ENCODE results near the gene PYROXD2.

The PYROXD2 gene

DNA sequence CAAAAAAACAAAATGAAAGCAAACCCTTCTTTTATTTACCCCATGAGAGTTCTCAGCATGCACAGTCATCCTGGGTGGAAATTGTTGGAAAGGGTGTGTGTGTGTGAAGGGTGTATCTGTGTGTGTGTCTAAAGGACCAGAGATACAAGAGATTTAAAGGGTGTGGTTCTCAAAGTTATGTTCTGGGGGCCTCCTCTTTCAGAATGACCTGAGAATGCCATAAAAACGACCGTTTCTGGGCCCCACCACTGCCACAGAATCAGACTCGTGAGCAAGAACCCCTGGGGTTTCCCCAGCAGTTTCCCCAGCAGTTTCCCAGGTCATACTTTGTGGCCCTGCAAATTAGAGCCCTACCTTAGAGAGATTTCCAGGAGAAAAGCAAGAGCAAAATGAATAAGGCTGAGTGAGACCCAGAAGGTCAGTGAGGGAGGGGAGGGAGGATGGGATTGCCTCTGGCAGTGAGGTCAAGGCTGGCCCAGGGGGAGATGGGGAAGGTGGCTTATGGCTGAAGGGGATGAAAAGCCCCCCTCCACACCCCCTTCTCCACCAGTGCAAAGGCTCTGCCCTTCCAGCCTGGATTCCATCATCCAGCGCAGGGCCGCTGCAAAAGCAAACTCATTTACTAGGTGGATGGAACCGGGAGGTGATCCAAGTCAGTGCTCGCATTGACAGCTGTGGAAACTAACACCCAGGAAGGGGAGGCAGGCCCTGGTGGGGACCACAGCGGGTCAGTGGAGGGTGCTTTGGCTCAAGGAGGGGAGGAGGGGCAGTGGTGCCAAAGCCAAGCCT is 10.2 kb downstream of the PYROXD2 start:
- H3K4me3 ChIP-seq (ENCODE audit: insufficient read depth, low read depth, low read length): no peak overlapping the region
- 81 to 82% methylated on average over 8 of the region's 8 CpGs for WGBS, 2 experiments

GRCh38 chr10:98403812-98404504 is 11.0 kb downstream of the PYROXD2 start:
- Histone ChIP-seq H3K4me3 (ENCODE audit: insufficient read depth, low read depth, low read length) (no peak overlapping the region), H3K36me3 (ENCODE audit: control insufficient read depth, insufficient read depth, low read length) (no peaks in the 10 kb centered on the region), H3K27ac (ENCODE audit: insufficient read depth, low read depth, low read length, poor library complexity, severe bottlenecking) (no peak overlapping the region), H3K9me3 (ENCODE audit: control insufficient read depth, low read length) (no peaks in the 10 kb centered on the region), H3K4me1 (ENCODE audit: control insufficient read depth, insufficient read depth, low read length) (no peaks in the 10 kb centered on the region), H3K27me3 (ENCODE audit: control insufficient read depth, insufficient read depth, low read length, poor library complexity, severe bottlenecking) (no peaks in the 10 kb centered on the region)
- 87% methylated on average over 6 to 7 of the region's 7 CpGs for WGBS, 2 experiments

More for the DNA sequence above, 10.2 kb downstream of the PYROXD2 start:
- H3K9me3 ChIP-seq (ENCODE audit: control insufficient read depth, low read length): no peaks in the 10 kb centered on the region
- H3K27me3 ChIP-seq (ENCODE audit: control insufficient read depth, insufficient read depth, low read length, poor library complexity, severe bottlenecking): no peaks in the 10 kb centered on the region
- H3K36me3 ChIP-seq (ENCODE audit: control insufficient read depth, insufficient read depth, low read length): no peaks in the 10 kb centered on the region
- H3K4me1 ChIP-seq (ENCODE audit: control insufficient read depth, insufficient read depth, low read length): no peaks in the 10 kb centered on the region
- H3K27ac ChIP-seq (ENCODE audit: insufficient read depth, low read depth, low read length, poor library complexity, severe bottlenecking): no peak overlapping the region

- Histone ChIP-seq H3K27ac (ENCODE audit: insufficient read depth, low read depth, low read length, poor library complexity, severe bottlenecking) (no peak overlapping the region), H3K4me3 (ENCODE audit: insufficient read depth, low read depth, low read length) (no peak overlapping the region), H3K4me1 (ENCODE audit: control insufficient read depth, insufficient read depth, low read length) (no peaks in the 10 kb centered on the region), H3K9me3 (ENCODE audit: control insufficient read depth, low read length) (no peaks in the 10 kb centered on the region), H3K27me3 (ENCODE audit: control insufficient read depth, insufficient read depth, low read length, poor library complexity, severe bottlenecking) (no peaks in the 10 kb centered on the region), H3K36me3 (ENCODE audit: control insufficient read depth, insufficient read depth, low read length) (no peaks in the 10 kb centered on the region)
- 96 to 97% methylated on average over 23 of the region's 23 CpGs for WGBS, 2 experiments
These were observed 11.9 kb downstream of the PYROXD2 start for GRCh38 chr10:98402931-98403718.

GRCh38 chr10:98402478-98402877 is 12.5 kb downstream of the PYROXD2 start:
- Histone ChIP-seq H3K9me3 (ENCODE audit: control insufficient read depth, low read length) (no peaks in the 10 kb centered on the region), H3K36me3 (ENCODE audit: control insufficient read depth, insufficient read depth, low read length) (no peaks in the 10 kb centered on the region), H3K27me3 (ENCODE audit: control insufficient read depth, insufficient read depth, low read length, poor library complexity, severe bottlenecking) (no peaks in the 10 kb centered on the region), H3K4me3 (ENCODE audit: insufficient read depth, low read depth, low read length) (no peak overlapping the region), H3K4me1 (ENCODE audit: control insufficient read depth, insufficient read depth, low read length) (no peaks in the 10 kb centered on the region), H3K27ac (ENCODE audit: insufficient read depth, low read depth, low read length, poor library complexity, severe bottlenecking) (no peak overlapping the region)
- 91% methylated on average over 7 of the region's 7 CpGs for WGBS, 2 experiments

GRCh38 chr10:98400482-98400881 is 14.5 kb downstream of the PYROXD2 start:
- H3K9me3 ChIP-seq (ENCODE audit: control insufficient read depth, low read length): no peaks in the 10 kb centered on the region
- H3K36me3 ChIP-seq (ENCODE audit: control insufficient read depth, insufficient read depth, low read length): no peaks in the 10 kb centered on the region
- no peaks in the 10 kb centered on the region for H3K4me1 ChIP-seq (ENCODE audit: control insufficient read depth, insufficient read depth, low read length)
- H3K27me3 ChIP-seq (ENCODE audit: control insufficient read depth, insufficient read depth, low read length, poor library complexity, severe bottlenecking): no peaks in the 10 kb centered on the region
- 95% methylated on average over 2 of the region's 2 CpGs for WGBS, 2 experiments
- no peak overlapping the region for H3K27ac ChIP-seq (ENCODE audit: insufficient read depth, low read depth, low read length, poor library complexity, severe bottlenecking)
- no peak overlapping the region for H3K4me3 ChIP-seq (ENCODE audit: insufficient read depth, low read depth, low read length)

DNA sequence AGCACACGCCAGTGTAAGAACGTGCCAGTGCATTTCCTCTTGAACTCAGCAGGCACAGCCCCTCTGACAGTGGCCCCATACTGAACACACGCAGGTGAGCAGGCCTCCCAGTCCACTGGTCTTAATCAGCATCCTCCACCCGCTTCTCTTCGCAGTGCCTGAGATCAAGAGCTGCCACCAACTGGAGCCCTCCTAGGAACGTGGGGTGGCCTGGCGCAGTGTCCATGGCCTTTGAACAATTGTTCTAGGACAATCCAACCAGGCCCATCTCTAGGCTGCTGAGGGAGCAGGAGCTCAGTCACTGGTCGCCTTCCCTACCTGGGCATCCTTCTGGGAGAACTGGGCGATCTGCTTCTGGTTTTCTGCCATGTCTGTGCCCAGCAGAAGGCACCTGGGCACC is 15.2 kb downstream of the PYROXD2 start:
- no peaks in the 10 kb centered on the region for H3K36me3 ChIP-seq (ENCODE audit: control insufficient read depth, insufficient read depth, low read length)
- no peaks in the 10 kb centered on the region for H3K27me3 ChIP-seq (ENCODE audit: control insufficient read depth, insufficient read depth, low read length, poor library complexity, severe bottlenecking)
- no peaks in the 10 kb centered on the region for H3K4me1 ChIP-seq (ENCODE audit: control insufficient read depth, insufficient read depth, low read length)
- H3K4me3 ChIP-seq (ENCODE audit: insufficient read depth, low read depth, low read length): no peak overlapping the region
- no peaks in the 10 kb centered on the region for H3K9me3 ChIP-seq (ENCODE audit: control insufficient read depth, low read length)
- H3K27ac ChIP-seq (ENCODE audit: insufficient read depth, low read depth, low read length, poor library complexity, severe bottlenecking): no peak overlapping the region
- WGBS, 2 experiments: 93 to 95% methylated on average over 9 of the region's 9 CpGs

DNA sequence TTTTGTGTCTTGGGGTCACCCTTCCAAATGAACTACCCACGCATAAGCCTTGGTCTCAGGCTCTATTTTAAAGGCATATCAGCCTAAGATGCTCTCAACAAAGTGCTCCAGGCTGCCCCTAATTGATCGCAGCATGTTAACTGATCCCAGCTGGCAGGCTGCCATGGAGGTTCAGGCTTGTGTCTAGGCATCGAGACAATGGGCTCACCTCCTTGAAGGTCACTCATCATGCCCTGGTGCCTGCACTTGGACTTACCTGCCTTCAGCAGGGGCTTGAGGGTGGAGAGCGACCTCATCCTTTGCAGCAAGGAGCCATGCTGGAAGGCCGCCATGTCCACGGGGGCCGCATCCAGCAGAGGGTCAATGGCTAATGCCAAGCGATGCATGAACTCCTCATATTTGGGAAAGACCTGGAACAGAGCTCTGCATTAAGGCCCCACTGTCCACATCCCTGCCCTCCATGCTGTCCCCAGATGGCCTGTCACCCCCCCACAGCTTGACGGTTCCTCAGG is 17.8 kb downstream of the PYROXD2 start:
- 95 to 96% methylated on average over 9 of the region's 9 CpGs for WGBS, 2 experiments
- Histone ChIP-seq H3K4me1 (ENCODE audit: control insufficient read depth, insufficient read depth, low read length) (no peaks in the 10 kb centered on the region), H3K27me3 (ENCODE audit: control insufficient read depth, insufficient read depth, low read length, poor library complexity, severe bottlenecking) (no peaks in the 10 kb centered on the region), H3K9me3 (ENCODE audit: control insufficient read depth, low read length) (no peaks in the 10 kb centered on the region), H3K27ac (ENCODE audit: insufficient read depth, low read depth, low read length, poor library complexity, severe bottlenecking) (no peak overlapping the region), H3K36me3 (ENCODE audit: control insufficient read depth, insufficient read depth, low read length) (no peaks in the 10 kb centered on the region), H3K4me3 (ENCODE audit: insufficient read depth, low read depth, low read length) (no peak overlapping the region)

GRCh38 chr10:98396096-98397063 is 18.6 kb downstream of the PYROXD2 start:
- Histone ChIP-seq H3K4me1 (ENCODE audit: control insufficient read depth, insufficient read depth, low read length) (no peaks in the 10 kb centered on the region), H3K36me3 (ENCODE audit: control insufficient read depth, insufficient read depth, low read length) (no peaks in the 10 kb centered on the region), H3K4me3 (ENCODE audit: insufficient read depth, low read depth, low read length) (no peak overlapping the region), H3K27ac (ENCODE audit: insufficient read depth, low read depth, low read length, poor library complexity, severe bottlenecking) (no peak overlapping the region), H3K9me3 (ENCODE audit: control insufficient read depth, low read length) (no peaks in the 10 kb centered on the region), H3K27me3 (ENCODE audit: control insufficient read depth, insufficient read depth, low read length, poor library complexity, severe bottlenecking) (no peaks in the 10 kb centered on the region)
- WGBS, 2 experiments: 94% methylated on average over 6 of the region's 6 CpGs

DNA sequence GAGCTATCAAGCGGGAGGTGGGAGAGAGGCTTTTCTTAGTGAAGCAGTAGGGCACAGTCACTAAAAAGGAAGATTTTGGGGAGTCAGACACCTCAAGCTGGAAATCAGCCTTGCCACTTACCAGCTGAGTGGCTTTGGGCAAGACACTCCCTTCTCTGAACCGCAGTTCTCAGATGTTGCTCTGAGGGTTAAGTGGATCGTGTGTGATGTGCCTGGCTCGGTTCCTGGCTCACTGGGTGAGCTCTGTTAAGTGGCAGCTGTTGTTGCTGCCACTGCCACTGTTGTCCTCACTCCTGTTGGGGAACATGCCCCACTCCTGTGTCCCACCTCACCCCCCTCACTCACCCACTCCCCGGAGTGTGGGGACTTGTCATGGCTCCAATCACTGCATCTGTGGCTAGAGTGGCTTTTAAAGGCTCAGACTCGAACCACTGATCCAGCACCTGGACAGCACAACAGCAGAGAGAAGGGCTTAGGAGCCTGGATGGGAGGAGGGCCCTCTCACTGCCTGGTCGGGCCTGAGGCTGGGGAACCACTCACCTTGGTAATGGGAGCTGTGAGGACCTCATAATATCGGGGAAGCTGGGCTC is 20.0 kb downstream of the PYROXD2 start:
- Histone ChIP-seq H3K4me3 (ENCODE audit: insufficient read depth, low read depth, low read length) (no peak overlapping the region), H3K4me1 (ENCODE audit: control insufficient read depth, insufficient read depth, low read length) (no peaks in the 10 kb centered on the region), H3K36me3 (ENCODE audit: control insufficient read depth, insufficient read depth, low read length) (no peaks in the 10 kb centered on the region), H3K9me3 (ENCODE audit: control insufficient read depth, low read length) (no peaks in the 10 kb centered on the region), H3K27me3 (ENCODE audit: control insufficient read depth, insufficient read depth, low read length, poor library complexity, severe bottlenecking) (no peaks in the 10 kb centered on the region), H3K27ac (ENCODE audit: insufficient read depth, low read depth, low read length, poor library complexity, severe bottlenecking) (no peak overlapping the region)
- 91 to 92% methylated on average over 8 of the region's 8 CpGs for WGBS, 2 experiments
